ENCODE data around the gene SYTL3.
"Not testable (repeated sequence)": the region's sequence is repeated elsewhere in the genome, so short reads cannot be mapped to it uniquely, and the experiment has no call there.

Gene SYTL3, protein sequence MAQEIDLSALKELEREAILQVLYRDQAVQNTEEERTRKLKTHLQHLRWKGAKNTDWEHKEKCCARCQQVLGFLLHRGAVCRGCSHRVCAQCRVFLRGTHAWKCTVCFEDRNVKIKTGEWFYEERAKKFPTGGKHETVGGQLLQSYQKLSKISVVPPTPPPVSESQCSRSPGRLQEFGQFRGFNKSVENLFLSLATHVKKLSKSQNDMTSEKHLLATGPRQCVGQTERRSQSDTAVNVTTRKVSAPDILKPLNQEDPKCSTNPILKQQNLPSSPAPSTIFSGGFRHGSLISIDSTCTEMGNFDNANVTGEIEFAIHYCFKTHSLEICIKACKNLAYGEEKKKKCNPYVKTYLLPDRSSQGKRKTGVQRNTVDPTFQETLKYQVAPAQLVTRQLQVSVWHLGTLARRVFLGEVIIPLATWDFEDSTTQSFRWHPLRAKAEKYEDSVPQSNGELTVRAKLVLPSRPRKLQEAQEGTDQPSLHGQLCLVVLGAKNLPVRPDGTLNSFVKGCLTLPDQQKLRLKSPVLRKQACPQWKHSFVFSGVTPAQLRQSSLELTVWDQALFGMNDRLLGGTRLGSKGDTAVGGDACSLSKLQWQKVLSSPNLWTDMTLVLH

DNA sequence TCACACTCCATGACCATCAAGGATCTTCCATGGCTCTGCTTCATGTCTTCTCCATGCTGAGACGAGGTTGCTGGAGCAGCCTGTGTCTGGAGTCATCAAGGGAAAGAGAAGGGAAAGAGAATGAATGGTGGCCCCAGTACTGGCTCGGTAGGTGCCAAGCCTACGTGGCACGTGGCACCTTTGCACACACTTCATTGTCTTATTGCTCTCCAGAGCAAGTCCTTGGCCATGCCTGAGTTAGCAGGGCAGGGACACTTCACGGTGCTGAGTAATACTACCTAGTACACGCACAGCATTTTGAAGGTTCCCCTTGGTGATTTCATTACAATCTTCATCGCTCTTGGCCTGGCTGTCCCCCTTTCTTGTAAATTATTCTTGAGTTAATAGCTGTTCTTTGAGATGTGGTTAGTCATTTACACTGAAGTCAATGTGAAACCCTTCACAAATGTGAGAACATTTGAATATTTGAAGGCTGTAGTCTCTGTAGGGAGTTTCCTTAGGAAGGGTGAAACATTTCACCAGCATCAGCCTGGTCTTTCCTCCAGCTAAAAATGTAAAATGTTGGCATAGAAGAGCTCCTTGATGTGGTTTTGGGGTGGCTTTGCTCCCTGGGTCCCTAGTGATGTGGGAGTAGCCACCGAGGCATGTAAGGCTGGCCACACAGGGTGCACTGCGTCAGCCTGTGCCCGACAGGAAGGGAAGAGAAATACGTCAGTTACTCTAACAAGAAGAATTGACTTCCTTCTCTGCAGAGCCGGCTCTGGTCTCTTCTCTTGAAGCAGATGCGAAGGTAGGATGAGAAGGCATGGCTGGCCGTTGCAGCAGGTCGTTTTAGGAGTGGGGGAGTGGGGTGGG lies at the start of gene SYTL3:
Gene SYTL3 (plus strand): TSS at position 766 of the 855 bp plus-strand sequence. CDS start 13,215 bp downstream, outside the sequence.
- peak; percentile 30 for DNase-seq

DNA sequence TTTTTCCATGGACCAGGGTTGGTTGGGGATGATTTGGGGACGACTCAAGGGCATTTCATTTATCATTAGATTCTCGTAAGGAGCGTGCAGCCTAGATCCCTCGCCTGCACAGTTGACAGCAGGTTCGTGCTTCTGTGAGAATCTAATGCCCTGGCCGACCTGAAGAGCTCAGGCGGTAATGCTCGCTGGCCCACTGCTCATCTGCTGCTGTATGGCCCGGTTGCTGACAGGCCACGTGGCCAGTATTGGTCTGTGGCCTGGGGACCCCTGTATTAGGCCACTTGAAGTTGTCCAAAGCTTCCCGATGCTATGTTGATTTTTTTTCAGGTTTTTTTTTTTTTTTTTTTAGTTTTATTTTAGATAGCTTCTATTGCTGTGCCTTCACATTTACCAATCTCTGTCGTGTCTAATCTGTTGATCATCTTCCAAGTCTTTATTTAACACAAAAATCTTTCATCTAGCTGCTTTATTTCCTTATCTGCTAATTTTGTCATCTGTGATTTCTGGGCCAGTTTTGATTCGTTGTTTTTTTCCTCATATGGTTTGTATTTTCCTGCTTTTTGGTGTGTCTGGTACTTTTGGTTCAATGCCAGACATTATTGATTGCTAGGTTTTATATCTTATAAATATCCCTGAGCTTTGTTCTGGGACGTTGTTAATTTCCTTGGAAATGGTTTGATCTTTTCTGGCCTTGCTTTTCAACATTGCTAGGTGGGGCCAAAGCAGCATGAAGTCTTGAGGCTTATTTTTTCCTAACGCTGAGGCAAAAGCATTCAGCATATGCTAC lies 46.4 kb upstream of the SYTL3 start:
- DNase-seq: no peak

DNA sequence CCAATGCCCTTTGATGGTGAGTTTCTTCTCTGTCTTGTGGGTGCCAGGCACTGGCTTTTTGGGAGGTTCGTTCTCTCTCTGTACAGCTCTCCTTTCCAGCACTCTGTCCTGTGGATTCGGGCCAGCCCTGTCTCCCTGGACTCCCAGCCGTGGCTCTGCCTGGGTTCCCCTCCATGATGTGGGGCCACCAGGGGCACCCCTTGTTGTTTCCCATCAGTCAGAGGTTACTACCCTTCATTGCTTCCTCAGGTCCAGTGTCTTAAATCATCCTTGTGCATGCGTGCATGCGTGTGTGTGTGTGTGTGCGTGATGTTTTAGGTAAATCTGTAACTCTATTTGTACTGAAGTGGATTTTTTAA lies 45.8 kb upstream of the SYTL3 start:
- DNase-seq: no peak

DNA sequence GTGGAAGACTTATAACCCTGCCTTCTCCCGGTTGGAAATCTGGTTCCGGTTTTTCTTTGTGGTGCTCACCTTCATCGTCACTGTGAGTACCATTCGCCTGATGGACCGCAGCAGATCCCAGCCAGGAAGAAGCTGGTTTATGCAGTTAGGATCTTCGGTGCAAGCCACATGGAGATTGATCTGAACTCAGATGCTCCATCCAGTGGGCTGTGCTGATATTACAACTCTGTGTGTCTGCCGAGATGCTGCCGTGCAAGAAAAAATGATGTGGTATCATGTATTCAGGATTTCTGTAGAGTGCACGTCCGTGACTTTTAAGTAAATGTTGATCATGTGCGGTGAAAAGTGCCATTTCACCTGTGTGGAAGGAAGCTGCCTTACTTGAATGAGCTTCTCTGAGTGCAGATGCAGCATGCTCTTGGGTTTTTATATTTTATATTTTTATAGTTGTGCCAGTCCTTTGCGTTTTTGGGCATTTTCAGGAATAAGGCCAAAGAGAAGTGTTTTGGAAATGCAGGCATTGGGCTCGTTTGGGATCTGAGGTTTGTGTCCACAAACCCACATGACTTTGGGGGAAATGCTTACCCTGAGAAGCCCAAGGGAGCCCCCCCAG lies 44.5 kb upstream of the SYTL3 start:
- DNase-seq: no peak

GRCh38 chr6:158606011-158606410 lies 43.8 kb upstream of the SYTL3 start:
- DNase-seq: not testable (repeated sequence)

GRCh38 chr6:158606935-158607334 lies 42.9 kb upstream of the SYTL3 start:
- DNase-seq: no peak

DNA sequence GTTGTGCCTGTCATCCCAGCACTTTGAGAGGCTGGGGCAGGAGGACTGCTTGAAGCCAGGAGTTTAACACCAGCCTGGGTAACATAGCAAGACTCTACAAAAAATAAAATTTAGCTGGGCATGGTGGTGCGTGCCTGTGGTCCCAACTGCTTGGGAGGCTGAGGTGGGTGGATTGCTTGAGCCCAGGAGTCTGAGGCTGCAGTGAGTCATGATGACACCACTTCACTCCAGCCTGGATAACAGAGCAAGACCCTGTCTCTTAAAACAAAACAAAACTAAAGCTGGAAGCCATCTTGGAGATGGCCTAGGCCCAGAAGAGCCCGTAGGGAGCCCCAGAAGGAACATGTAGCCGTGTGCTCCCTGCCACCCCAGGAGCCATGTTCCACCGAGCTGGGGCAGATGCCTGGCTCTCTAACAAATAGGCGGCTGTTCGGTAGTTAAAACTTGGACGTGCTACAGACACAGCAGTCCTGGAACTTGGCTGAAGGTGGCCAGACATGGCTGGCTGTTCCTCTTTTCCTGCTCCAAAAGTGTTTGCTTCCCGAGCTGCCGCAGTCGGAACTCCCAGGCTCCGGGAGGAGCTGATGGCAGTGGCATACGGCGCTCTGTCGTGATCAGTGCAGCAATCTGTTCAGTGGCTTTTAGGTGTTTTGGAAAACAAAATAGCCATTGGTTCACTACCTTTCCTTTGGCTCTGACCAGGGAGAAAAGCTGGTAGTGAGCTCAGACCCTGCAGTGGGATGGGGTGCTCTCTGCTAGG lies 42.3 kb upstream of the SYTL3 start:
- DNase-seq: no peak

- DNase-seq: no peak
These were observed 41.6 kb upstream of the SYTL3 start for GRCh38 chr6:158608221-158608620.

DNA sequence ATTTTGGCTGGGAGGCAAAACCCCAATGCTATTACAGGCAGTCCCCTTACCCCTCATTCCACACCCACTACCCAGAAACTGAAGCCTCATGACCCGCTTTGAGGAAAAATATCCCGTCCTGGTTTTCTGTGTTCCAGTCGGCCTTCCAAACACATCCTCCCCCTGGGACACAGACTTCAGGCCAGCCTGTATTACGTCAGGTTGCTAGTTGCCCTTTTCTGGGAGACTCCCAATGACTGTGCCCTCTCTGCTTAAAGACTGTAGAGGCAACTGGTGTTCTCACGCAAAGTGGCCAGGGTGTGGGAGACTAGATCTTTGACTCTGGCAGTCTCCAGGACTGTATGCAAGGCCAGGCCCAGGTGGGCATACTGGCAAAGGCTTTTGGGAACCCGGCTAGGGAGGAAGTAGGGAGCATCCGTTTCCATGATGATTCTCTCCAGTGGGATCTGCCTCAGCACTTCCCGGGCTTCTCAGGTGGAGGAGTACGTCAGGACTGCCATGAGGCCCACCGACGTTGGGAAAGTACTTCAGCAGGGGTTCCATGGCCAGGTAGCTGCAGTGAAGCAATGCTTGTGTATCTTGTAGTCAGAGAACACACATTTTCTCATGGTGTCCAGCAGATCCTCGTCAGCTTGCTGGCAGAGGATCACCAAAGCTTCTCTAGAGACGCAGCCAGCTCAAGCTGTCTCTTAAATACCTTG lies 40.2 kb upstream of the SYTL3 start:
- DNase-seq: no peak

DNA sequence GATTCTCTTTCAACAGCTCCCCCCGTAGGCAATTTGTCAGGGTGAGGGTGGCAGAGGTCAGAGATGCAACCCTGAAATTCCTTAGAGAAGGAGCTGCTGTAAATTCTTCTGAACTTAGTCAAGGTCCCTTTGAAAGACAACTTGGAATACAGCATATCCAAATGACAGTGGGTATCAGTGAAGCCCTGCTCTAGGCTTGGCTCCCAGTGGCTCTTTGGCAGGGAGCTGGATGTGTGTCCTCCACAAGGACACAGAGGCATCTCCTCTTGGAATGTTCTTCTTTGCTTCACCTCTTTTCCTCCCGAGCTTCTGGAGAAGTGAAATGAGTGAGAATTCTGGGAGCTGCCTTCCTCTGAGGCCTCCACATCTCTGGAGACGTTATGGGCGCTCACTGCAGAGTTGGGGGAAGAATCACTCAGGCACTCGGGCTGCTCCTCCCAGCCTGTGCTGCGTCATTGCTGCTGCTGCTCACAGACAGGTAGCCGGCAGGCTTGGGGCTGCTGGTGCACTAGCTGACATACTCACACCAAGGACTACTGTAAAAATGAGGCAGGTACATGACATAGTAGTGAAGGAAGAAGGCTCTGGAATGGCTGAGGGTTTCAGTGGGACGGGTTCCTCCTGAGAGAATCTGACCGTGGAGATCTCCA lies 39.4 kb upstream of the SYTL3 start:
- DNase-seq: no peak

DNA sequence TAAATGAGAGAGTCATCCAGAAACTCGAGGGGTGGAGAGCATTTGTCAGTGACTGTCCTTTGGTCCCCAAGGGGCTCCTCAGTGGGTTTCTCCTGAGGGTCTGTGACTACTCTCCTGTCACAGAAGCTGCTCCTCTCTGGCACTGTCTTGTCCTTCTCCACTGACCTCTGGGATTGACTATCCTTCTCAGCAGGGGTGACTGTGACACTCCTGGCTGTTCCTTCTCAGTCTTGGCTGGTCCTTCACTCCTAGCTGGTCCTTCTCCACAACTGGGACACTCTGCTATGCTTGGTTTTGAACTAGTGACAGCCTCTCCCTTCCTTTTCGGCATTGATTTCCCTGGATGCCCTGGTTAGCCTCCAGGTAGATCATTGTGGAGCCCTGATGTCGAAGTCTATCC lies 38.8 kb upstream of the SYTL3 start:
- no peak for DNase-seq

DNA sequence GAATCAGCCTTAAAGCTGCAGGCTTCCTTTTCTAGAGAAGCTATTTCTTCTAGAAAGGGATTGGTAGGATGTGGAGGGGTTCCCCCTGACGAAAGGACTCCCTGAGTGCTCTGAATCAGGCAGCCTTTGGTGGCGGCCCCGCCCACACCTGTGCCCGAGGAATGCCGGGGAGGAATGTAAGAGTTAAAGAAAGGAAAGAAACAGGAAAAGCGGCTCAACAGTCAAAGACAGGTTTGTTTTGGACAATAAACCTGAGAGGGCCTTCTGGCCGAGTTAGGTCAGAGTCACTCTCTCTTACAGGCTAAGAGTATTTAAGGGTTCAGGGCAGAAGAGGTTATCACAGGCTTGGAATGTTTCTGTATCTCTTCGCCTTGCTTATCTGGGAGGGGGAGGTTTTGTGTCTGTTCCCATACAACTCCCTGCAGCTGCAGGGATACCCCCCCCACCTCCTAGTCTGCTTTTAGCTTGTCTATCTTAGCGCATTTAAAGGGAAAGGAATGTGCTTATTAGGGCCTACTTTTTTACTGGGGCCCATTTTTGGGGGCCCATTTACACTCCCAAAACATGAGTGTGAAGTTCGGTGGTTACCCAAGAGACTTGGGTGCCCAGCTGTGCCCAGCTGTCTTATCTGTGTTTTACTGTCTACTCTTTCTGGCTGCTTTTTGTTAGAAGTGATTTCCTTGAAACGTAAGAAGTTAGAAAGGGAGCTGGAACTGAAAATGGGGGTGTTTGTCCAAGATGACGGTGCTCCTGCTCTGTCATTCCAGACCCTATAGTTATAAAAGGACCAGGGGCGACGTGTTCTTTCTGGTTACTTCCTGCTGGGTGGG lies 38.1 kb upstream of the SYTL3 start:
- no peak for DNase-seq

DNA sequence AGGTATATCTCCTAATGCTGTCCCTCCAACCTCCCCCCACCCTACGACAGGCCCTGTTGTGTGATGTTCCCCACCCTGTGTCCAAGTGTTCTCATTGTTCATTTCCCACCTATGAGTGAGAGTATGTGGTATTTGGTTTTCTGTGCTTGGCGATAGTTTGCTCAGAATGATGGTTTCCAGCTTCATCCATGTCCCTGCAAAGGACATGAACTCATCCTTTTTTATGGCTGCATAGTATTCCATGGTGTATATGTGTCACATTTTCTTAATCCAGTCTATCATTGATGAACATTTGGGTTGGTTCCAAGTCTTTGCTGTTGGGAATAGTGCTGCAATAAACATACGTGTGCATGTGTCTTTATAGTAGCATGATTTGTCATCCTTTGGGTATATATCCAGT lies 35.2 kb upstream of the SYTL3 start:
- not testable (repeated sequence) for DNase-seq

DNA sequence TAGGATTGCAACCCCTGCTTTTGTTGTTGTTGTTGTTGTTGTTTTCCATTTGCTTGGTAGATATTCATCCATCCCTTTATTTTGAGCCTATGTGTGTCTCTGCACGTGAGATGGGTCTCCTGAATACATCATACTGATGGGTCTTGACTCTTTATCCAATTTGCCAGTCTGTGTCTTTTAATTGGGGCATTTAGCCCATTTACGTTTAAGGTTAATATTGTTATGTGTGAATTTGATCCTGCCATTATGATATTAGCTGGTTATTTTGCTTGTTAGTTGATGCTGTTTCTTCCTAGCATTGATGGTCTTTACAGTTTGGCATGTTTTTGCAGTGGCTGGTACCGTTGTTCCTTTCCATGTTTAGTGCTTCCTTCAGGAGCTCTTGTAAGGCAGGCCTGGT lies 31.6 kb upstream of the SYTL3 start:
- DNase-seq: not testable (repeated sequence)

- no peak for DNase-seq
These were observed 29.7 kb upstream of the SYTL3 start for GRCh38 chr6:158619922-158620801.

DNA sequence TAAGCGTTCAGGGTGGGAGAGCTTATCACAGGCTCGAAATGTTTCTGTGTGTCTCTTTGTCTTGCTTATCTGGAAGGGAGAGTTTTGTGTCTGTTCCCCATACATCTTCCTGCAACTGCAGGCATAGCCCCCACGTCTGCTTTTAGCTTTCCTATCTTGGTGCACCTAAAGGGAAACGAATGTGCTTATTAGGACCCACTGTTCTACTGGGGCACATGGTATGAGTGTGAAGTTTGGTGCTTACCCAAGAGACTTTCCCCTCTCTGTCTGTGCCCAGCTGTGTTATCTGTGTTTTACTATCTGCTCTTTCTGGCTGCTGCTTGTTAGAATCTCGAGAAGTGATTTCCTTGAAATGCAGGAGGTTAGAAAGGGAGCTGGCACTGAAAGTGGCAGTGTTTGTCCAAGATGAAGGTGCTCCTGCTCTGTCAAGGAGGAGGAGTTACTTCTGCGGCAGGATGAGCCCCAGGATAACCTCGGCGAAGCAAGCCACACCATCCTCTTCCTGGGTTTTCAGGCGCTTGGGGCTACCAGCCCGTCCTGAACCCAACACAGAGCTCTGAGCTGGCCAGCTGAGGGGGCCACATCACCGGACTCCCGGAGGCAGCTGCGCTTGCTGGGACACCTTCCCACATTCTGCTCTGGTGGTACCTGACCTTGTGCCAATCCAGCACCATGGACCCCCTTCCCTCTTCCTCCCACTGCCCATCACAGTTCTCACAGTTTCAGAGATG lies 28.7 kb upstream of the SYTL3 start:
- DNase-seq: no peak

DNA sequence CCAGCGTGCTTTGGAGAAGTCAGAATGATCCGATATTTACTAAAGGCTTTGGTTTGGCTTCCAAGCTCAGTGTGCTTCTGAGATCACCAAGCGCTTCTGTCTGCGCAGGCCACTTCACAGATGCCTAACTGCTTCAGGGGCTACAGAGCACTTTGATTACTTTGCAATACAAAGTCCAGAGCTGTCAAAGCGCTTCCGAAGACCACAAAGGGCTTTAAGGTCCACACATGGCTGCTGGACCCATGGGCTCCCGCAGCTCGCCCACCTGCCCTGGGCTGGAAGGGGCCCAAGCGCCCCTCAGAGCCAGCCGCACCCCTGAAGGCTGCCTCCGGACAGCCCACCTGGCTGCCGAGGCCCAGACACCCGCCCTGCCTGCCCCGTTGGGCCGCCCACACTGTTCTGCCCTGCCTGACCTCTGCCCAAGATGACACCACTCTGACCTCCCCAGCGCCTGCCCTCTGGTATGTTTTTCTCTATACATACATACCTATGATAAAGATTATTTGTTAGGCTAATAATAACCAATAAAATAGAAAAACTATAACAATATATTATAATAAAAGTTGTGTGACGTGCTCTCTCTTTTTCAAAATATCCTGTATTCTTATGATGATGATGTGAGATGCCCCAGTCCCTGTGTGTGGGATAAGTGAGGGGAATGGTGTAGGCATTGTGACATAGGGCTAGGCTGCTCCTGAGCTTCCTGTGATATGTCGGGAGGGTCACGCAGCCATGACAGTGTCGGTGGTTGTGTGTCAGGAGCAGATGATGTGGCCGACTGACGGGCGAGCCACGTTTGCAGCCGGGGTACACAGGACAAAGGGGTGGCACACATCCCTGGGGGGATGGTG lies 27.9 kb upstream of the SYTL3 start:
- DNase-seq: no peak
